GM23338 (cell line): ENCODE measurements around the gene COQ10A. TPM values are rescaled to one million over a fixed set of nuclear protein-coding genes. Genes with fewer than 3 reads are reported as not detected.

Experiments used
- ATAC-seq: fragments of 200-7000 bp; cut with Tn5 transposase; 3 replicates; pipeline ENCODE4 v1.9.1; 2020
- DNase-seq: peaks from one replicate; pipeline ENCODE4 v3.0.0-alpha.2; 2015; ENCODE audit warnings: low spot score
- H2AFZ ChIP-seq: fragments of 200-600 bp; sonication (generic); 2 replicates; pipeline ENCODE4 v1.8.0; 2016; ENCODE audit warnings: antibody characterized with exemption, mild to moderate bottlenecking, moderate library complexity
- H3F3A ChIP-seq: fragments of 200-600 bp; sonication (generic); replicated peaks from 2 replicates; pipeline ENCODE4 v1.8.0; 2017; ENCODE audit warnings: antibody characterized with exemption, mixed run types, low read depth
- H3K27ac ChIP-seq: fragments of 200-600 bp; sonication (generic); 2 replicates; pipeline ENCODE4 v1.6.1; 2016; ENCODE audit warnings: low read depth
- H3K27me3 ChIP-seq: fragments of 200-600 bp; sonication (generic); 2 replicates; pipeline ENCODE4 v1.8.0; 2016; ENCODE audit warnings: mild to moderate bottlenecking, mixed run types, moderate library complexity; ENCODE audit not compliant: insufficient read depth
- H3K36me3 ChIP-seq: fragments of 200-600 bp; sonication (generic); 2 replicates; pipeline ENCODE4 v1.8.0; 2016; ENCODE audit warnings: mild to moderate bottlenecking; ENCODE audit not compliant: insufficient read depth
- H3K4me1 ChIP-seq: fragments of 200-600 bp; sonication (generic); 2 replicates; pipeline ENCODE4 v1.8.0; 2016; ENCODE audit warnings: mild to moderate bottlenecking, moderate library complexity; ENCODE audit not compliant: insufficient read depth
- H3K4me2 ChIP-seq: fragments of 200-600 bp; sonication (generic); 2 replicates; pipeline ENCODE4 v1.7.1; 2017; ENCODE audit warnings: mixed run types
- H3K4me3 ChIP-seq: fragments of 200-600 bp; sonication (generic); 2 replicates; pipeline ENCODE4 v1.6.1; 2016; ENCODE audit warnings: mixed run types
- H3K79me2 ChIP-seq: fragments of 200-600 bp; sonication (generic); replicated peaks from 2 replicates; pipeline ENCODE4 v1.8.0; 2017; ENCODE audit warnings: mild to moderate bottlenecking; ENCODE audit not compliant: insufficient read depth
- H3K9me2 ChIP-seq: fragments of 200-600 bp; sonication (generic); 2 replicates; pipeline ENCODE4 v1.8.0; 2017; ENCODE audit not compliant: insufficient read depth
- H4K20me1 ChIP-seq: fragments of 200-600 bp; sonication (generic); replicated peaks from 2 replicates; pipeline ENCODE4 v1.8.0; 2017; ENCODE audit warnings: mild to moderate bottlenecking; ENCODE audit not compliant: insufficient read depth
- H3K27ac Mint-ChIP-seq: 2 replicates; pipeline ENCODE4 v1.8.0; 2020; ENCODE audit warnings: inconsistent platforms, mild to moderate bottlenecking, moderate library complexity, mixed read lengths
- H3K27me3 Mint-ChIP-seq: 3 replicates; pipeline ENCODE4 v1.8.0; 2022; ENCODE audit warnings: low read depth, mild to moderate bottlenecking, moderate library complexity, mixed read lengths, inconsistent platforms; ENCODE audit not compliant: insufficient read depth, poor library complexity
- H3K36me3 Mint-ChIP-seq: 3 replicates; pipeline ENCODE4 v1.8.0; 2021; ENCODE audit warnings: low read depth, mild to moderate bottlenecking, inconsistent platforms, moderate library complexity, mixed read lengths
- H3K4me1 Mint-ChIP-seq: 3 replicates; pipeline ENCODE4 v1.8.0; 2020; ENCODE audit warnings: mild to moderate bottlenecking, inconsistent platforms, mixed read lengths
- H3K4me3 Mint-ChIP-seq: 3 replicates; pipeline ENCODE4 v1.8.0; 2021; ENCODE audit warnings: moderate library complexity, mild to moderate bottlenecking, inconsistent platforms, mixed read lengths
- H3K9me3 Mint-ChIP-seq: 3 replicates; pipeline ENCODE4 v1.8.0; 2020; ENCODE audit warnings: moderate library complexity, mild to moderate bottlenecking, inconsistent platforms, mixed read lengths
- ETS1 ChIP-seq: IDR thresholded peaks from 2 replicates; pipeline ENCODE4 v1.6.1; 2016; ENCODE audit warnings: antibody characterized with exemption
- JUNB ChIP-seq: IDR thresholded peaks from one replicate; pipeline ENCODE4 v1.6.1; 2016; ENCODE audit warnings: antibody characterized with exemption; ENCODE audit not compliant: unreplicated experiment
- REST ChIP-seq: IDR thresholded peaks from one replicate; pipeline ENCODE4 v1.6.1; 2018; ENCODE audit warnings: antibody characterized with exemption; ENCODE audit not compliant: unreplicated experiment
- polyA plus RNA-seq: library from polyadenylated mRNA; unstranded; fragments of >200 nt; fragmentation: Nextera tagmentation; extraction: Ambion mirVana; gene quantifications from 2 replicates; pipeline ENCODE4 v1.2.1, GENCODE V29; 2016
- total RNA-seq: library from RNA; depleted of rRNA; stranded (reverse); fragments of >200 nt; shearing (Covaris generic); gene quantifications from 2 replicates; pipeline ENCODE4 v1.2.3, GENCODE V29; 2014
- TF ChIP-seq, protein P1 (sequence below): fragments of 250-450 bp; sonication (Bioruptor Pico); IDR thresholded peaks from 2 replicates; pipeline ENCODE4 v1.5.0; 2020; ENCODE audit warnings: mild to moderate bottlenecking, moderate library complexity

COQ10A gene
- total and polyA plus RNA-seq, 2 experiments from 2014 or later: 12.8 to 15.2 TPM

GRCh38 chr12:56261503-56262232, 5.1 kb upstream of the COQ10A start:
- Histone ChIP-seq H3K9me2 (no peaks in the 10 kb centered on the region), H2AFZ (no peak overlapping the region), H3F3A (peaks cover 21% of the 10 kb centered on the region), H4K20me1 (peaks cover 3% of the 10 kb centered on the region), H3K4me2 (no peak overlapping the region), H3K36me3 (0 out of 2 replicates have a peak, but pooled peaks cover 3% of the 10 kb centered on the region), H3K4me3 (no peak overlapping the region), H3K4me1 (peaks cover 16% of the 10 kb centered on the region), H3K27ac (no peak overlapping the region), H3K27me3 (no peaks in the 10 kb centered on the region), H3K79me2 (peaks cover 10% of the 10 kb centered on the region; the same call in 1 of the 2 replicates)
- TF ChIP-seq REST (no peak), JUNB (no peak), ETS1 (no peak)
- TF ChIP-seq, protein P1, sequence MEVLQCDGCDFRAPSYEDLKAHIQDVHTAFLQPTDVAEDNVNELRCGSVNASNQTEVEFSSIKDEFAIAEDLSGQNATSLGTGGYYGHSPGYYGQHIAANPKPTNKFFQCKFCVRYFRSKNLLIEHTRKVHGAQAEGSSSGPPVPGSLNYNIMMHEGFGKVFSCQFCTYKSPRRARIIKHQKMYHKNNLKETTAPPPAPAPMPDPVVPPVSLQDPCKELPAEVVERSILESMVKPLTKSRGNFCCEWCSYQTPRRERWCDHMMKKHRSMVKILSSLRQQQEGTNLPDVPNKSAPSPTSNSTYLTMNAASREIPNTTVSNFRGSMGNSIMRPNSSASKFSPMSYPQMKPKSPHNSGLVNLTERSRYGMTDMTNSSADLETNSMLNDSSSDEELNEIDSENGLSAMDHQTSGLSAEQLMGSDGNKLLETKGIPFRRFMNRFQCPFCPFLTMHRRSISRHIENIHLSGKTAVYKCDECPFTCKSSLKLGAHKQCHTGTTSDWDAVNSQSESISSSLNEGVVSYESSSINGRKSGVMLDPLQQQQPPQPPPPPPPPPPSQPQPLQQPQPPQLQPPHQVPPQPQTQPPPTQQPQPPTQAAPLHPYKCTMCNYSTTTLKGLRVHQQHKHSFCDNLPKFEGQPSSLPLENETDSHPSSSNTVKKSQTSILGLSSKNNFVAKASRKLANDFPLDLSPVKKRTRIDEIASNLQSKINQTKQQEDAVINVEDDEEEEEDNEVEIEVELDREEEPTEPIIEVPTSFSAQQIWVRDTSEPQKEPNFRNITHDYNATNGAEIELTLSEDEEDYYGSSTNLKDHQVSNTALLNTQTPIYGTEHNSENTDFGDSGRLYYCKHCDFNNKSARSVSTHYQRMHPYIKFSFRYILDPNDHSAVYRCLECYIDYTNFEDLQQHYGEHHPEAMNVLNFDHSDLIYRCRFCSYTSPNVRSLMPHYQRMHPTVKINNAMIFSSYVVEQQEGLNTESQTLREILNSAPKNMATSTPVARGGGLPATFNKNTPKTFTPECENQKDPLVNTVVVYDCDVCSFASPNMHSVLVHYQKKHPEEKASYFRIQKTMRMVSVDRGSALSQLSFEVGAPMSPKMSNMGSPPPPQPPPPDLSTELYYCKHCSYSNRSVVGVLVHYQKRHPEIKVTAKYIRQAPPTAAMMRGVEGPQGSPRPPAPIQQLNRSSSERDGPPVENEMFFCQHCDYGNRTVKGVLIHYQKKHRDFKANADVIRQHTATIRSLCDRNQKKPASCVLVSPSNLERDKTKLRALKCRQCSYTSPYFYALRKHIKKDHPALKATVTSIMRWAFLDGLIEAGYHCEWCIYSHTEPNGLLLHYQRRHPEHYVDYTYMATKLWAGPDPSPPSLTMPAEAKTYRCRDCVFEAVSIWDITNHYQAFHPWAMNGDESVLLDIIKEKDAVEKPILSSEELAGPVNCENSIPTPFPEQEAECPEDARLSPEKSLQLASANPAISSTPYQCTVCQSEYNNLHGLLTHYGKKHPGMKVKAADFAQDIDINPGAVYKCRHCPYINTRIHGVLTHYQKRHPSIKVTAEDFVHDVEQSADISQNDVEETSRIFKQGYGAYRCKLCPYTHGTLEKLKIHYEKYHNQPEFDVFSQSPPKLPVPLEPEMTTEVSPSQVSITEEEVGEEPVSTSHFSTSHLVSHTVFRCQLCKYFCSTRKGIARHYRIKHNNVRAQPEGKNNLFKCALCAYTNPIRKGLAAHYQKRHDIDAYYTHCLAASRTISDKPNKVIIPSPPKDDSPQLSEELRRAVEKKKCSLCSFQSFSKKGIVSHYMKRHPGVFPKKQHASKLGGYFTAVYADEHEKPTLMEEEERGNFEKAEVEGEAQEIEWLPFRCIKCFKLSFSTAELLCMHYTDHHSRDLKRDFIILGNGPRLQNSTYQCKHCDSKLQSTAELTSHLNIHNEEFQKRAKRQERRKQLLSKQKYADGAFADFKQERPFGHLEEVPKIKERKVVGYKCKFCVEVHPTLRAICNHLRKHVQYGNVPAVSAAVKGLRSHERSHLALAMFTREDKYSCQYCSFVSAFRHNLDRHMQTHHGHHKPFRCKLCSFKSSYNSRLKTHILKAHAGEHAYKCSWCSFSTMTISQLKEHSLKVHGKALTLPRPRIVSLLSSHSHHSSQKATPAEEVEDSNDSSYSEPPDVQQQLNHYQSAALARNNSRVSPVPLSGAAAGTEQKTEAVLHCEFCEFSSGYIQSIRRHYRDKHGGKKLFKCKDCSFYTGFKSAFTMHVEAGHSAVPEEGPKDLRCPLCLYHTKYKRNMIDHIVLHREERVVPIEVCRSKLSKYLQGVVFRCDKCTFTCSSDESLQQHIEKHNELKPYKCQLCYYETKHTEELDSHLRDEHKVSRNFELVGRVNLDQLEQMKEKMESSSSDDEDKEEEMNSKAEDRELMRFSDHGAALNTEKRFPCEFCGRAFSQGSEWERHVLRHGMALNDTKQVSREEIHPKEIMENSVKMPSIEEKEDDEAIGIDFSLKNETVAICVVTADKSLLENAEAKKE (CRISPR knock-in tag): no peak
- H3K27ac Mint-ChIP-seq: no peak overlapping the region
- H3K36me3 Mint-ChIP-seq: 0 out of 3 replicates have a peak, but pooled peaks cover 2% of the 10 kb centered on the region
- H3K4me3 Mint-ChIP-seq: no peak overlapping the region
- peaks cover 15% of the 10 kb centered on the region for H3K4me1 Mint-ChIP-seq
- ATAC-seq: no peak
- no peak for DNase-seq
- H3K9me3 Mint-ChIP-seq: no peaks in the 10 kb centered on the region; the same call in 1 of the 3 replicates
- peaks cover 30% of the 10 kb centered on the region for H3K27me3 Mint-ChIP-seq
